ENCODE measurements around the gene UGT2B15.
"Not testable (repeated sequence)": the region's sequence is repeated elsewhere in the genome, so short reads cannot be mapped to it uniquely, and the experiment has no call there.

Gene UGT2B15

GRCh38 chr4:68708566-68708965 lies 38.1 kb upstream of the UGT2B15 start:
- no peak overlapping the region for H3K4me3 ChIP-seq (ENCODE audit: low read depth, low read length)
- no peaks in the 10 kb centered on the region for H3K4me1 ChIP-seq
- no peaks in the 10 kb centered on the region; the same call in 1 of the 2 replicates for H3K9me3 ChIP-seq
- H3K27me3 ChIP-seq, result no peaks in the 10 kb centered on the region
- TF ChIP-seq CTCF (IDR thresholded peaks at IDR 0.05; ENCODE audit: low read depth, low read length), result no peak
- no peaks in the 10 kb centered on the region for H3K36me3 ChIP-seq
- no peak for DNase-seq

GRCh38 chr4:68703168-68703567 lies 32.7 kb upstream of the UGT2B15 start:
- DNase-seq; H3K9me3 ChIP-seq; H3K36me3 ChIP-seq; H3K4me3 ChIP-seq (ENCODE audit: low read depth, low read length); H3K4me1 ChIP-seq; H3K27me3 ChIP-seq: not testable (repeated sequence)

GRCh38 chr4:68700152-68700551 lies 29.7 kb upstream of the UGT2B15 start:
- no peaks in the 10 kb centered on the region for H3K27me3 ChIP-seq
- no peaks in the 10 kb centered on the region for H3K36me3 ChIP-seq
- H3K4me1 ChIP-seq, result no peaks in the 10 kb centered on the region
- no peaks in the 10 kb centered on the region for H3K9me3 ChIP-seq
- TF ChIP-seq CTCF (IDR thresholded peaks at IDR 0.05; ENCODE audit: low read depth, low read length), result no peak
- no peak for DNase-seq
- no peak overlapping the region for H3K4me3 ChIP-seq (ENCODE audit: low read depth, low read length)

- no peak for TF ChIP-seq CTCF (IDR thresholded peaks at IDR 0.05; ENCODE audit: low read depth, low read length)
- Histone ChIP-seq H3K4me3 (ENCODE audit: low read depth, low read length) (no peak overlapping the region), H3K9me3 (no peaks in the 10 kb centered on the region), H3K4me1 (no peaks in the 10 kb centered on the region), H3K27me3 (no peaks in the 10 kb centered on the region), H3K36me3 (no peaks in the 10 kb centered on the region)
- no peak for DNase-seq
Observed at GRCh38 chr4:68693325-68694075, 23.0 kb upstream of the UGT2B15 start.

GRCh38 chr4:68691186-68691585 lies 20.7 kb upstream of the UGT2B15 start:
- no peaks in the 10 kb centered on the region for H3K36me3 ChIP-seq
- no peak for DNase-seq
- TF ChIP-seq CTCF (IDR thresholded peaks at IDR 0.05; ENCODE audit: low read depth, low read length), result no peak
- H3K9me3 ChIP-seq, result no peaks in the 10 kb centered on the region
- H3K27me3 ChIP-seq, result no peaks in the 10 kb centered on the region
- H3K4me3 ChIP-seq (ENCODE audit: low read depth, low read length), result no peak overlapping the region
- no peaks in the 10 kb centered on the region for H3K4me1 ChIP-seq

GRCh38 chr4:68683034-68683433 lies 12.6 kb upstream of the UGT2B15 start:
- no peaks in the 10 kb centered on the region for H3K36me3 ChIP-seq
- no peak overlapping the region for H3K4me3 ChIP-seq (ENCODE audit: low read depth, low read length)
- TF ChIP-seq CTCF (IDR thresholded peaks at IDR 0.05; ENCODE audit: low read depth, low read length), result no peak
- H3K9me3 ChIP-seq, result no peaks in the 10 kb centered on the region
- H3K4me1 ChIP-seq, result no peaks in the 10 kb centered on the region
- no peak for DNase-seq
- no peaks in the 10 kb centered on the region for H3K27me3 ChIP-seq

GRCh38 chr4:68681298-68681697 lies 10.8 kb upstream of the UGT2B15 start:
- not testable (repeated sequence) for DNase-seq, H3K9me3 ChIP-seq

More at GRCh38 chr4:68681298-68681697, 10.8 kb upstream of the UGT2B15 start:
- not testable (repeated sequence) for H3K36me3 ChIP-seq; H3K4me1 ChIP-seq; H3K4me3 ChIP-seq (ENCODE audit: low read depth, low read length); H3K27me3 ChIP-seq
